ENCODE data around the gene RNF150.

RNF150 gene

DNA sequence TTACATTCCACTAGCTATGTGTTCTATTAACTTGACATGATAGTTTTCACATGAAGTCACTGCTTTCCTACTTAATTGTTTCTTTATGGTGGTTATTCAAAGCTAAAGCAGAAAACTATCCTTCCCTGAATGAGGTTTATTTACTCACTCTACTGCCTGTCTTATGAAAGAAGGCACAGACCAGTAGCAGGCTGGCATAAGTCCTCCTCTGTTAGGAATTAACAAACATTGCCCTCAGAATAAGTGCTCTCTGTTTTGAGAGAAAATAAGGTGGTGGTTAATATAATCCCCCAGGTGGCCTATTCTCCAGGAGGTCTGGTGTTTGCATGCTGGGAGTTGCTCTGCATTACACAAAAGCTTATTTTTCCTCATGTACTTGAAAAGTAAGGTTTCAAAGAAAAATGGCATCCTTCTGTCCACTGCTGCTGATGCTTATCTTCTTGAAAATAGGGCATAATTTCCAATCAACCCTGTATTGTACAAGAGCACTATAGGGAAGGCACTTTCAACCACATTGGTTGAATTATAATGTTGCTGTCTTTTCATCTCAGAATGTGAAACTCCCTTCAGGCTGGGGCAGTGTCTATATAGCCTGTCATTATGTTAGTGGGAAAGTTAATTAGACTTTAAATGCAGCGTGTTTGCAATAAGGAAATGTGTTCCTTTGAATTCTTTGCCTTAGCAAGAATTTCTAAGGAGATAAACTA lies 257.4 kb downstream of the RNF150 start:
- DNase-seq (ENCODE audit: insufficient read length, low spot score), result no peak
- FAIRE-seq, result no peak

DNA sequence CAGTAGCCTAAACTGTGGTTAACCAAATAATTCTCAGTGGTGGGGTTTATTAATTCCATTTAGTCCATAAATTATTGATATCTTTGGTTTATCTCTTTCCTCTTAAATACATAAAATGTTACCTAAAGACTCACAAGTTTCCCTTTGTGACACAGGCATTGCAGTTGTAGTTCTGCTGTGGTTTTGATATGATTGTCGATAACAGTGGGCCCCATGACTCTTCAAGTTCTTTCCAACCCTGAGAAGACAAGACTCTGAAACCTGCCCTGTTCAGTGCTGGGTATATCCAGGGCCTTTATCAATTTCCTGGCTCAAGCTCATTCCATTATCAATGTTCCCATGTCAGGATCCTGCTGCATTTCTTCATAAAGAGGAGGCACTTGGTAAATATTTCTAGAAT lies 259.2 kb downstream of the RNF150 start:
- FAIRE-seq (no peak), DNase-seq (ENCODE audit: insufficient read length, low spot score) (no peak)

DNA sequence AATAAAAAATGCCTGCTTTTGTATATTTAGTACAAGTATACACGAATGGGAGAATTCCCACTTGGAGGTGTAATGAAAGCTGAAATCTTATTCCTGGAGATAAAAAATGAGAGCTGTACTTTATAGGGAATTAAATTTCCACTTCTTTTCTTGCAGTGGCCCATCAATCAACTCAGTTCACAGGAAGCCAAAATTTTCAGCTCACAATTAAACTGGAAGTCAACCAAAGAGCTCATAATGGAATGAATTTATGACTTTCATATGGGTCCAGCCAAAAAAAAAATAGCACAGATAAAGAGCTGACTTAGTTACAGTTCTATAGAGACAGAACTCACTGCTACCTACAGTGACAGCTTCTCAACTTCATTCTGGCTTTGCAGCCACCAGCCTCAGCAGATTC lies 261.9 kb downstream of the RNF150 start:
- DNase-seq (ENCODE audit: insufficient read length, low spot score) (no peak), FAIRE-seq (no peak)

DNA sequence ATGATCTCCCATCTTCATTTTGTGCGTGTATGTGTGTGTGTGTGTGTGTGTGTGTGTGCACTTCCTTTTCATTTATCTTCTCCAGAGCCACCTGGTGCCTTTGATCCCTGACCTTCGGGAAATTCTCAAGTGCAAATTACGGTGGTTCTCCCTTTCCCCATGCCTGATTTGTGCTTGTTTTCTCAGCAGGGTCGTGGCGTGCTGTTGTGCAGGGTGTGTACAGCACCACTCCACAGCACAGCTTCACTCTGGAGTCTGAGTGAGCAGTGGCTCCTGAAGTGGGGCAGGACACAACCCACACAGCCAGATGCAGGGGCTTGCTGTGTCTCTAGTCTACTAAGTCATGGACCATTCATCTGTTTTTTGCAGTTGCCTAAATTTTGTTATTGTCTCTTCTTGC lies 262.8 kb downstream of the RNF150 start:
- DNase-seq (ENCODE audit: insufficient read length, low spot score) (no peak), FAIRE-seq (no peak)

DNA sequence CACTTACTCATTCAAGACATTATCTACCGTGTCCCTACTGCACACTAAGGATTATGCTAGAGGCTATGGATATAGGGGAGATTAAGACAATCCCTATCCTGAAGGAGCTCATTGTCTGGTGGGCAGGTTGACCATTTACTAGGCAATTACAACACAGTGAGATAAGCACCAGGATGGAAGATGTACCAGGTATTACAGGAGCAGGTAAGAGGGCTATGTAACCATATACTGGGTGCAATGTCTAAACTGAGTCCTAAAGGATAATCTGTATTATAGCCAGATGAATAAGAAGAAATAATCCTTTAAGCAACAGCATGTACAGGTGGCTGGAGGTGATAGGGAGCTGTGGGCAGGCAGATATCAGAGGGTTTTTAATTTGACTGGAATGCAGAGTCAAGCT lies 263.8 kb downstream of the RNF150 start:
- FAIRE-seq (no peak), DNase-seq (ENCODE audit: insufficient read length, low spot score) (no peak)

DNA sequence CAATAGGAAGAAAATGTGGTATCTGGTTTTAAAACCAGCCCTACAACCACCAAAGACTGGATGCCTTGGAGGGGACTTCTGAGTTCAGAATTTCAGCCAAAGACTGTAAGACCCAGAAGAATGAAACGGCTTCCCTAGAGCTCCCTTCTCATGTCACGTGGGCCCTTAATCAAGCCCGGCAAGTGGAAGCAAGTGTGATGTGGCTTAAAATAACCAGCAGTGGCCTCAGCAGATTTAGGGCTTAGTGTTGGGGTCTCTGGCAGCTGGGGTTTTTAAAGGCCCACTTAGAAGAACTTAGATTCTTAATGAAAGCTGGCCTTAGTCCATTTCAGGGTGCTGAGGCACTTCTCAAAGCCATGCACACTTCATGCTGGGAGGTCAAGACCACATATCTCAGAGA lies 265.9 kb downstream of the RNF150 start:
- no peak for FAIRE-seq

DNA sequence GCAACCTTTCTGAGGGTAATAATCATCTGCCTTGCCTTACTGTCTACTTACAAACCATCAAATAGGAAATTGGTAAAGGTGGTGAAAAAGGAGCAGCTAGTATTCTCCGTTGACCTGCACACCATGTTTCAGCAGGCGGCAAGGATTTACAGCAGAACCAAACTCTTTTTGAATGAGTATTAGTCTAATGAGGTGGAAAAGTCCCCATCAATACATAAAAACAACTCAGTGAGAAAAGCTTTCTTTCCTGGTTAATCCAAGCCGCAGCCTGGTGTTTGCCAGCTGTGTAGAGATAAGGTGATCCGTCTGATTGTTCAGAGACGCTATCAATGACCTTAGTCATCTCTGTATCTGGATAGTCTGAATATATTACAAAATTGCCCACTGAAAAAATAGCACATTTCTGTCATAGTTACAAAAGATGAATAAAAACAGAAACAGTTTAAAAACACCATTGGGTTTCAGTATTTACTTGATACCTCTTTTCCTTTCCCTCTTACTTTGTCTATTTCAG lies 266.7 kb downstream of the RNF150 start:
- DNase-seq (ENCODE audit: insufficient read length, low spot score), result no peak
- FAIRE-seq, result no peak

More for the DNA sequence above, 265.9 kb downstream of the RNF150 start:
- no peak for DNase-seq (ENCODE audit: insufficient read length, low spot score)

DNA sequence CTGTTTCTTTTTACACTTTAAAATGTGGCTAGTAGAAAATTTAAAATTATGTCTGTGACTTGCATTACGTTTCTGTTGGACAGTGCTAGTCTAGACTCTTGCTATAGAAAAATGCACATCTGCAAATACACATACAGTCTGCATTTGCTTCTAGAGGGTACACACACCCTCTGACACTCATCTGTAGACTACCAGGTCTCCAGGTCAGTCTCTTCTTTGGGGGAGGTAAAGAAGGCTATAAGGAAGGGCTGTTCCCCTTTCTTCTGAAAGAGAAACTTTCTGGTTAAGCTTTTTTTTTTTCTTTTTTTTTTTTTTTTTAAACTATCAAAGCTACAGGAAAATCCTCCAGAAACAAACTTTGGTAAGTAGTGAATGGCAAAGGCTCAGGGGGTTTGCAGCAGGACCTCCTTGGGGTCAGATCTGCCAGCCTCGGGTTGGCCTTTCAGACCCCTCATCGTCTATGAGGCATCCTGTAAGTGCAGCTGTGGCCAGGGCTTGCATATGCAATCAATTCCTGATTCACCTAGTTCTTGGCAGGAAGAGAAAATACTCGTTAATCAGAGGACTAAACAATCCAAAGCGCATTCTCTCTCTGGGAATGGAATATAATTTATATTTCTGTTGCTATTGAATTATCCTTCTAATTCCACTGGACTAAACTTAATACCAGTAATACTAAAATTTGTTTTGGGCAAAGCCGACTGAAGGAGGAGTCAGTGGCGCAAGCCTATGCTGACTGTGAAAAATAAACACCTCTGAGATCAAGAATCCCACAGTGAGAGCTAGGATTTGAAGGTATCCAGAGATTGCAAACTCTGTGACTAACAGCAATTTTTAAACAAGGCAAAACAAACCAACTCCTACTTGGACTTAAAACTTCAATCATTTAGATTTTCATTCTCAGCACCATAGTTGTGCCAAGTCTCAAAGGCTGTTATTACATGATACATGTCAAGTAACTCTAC lies 267.7 kb downstream of the RNF150 start:
- DNase-seq (ENCODE audit: insufficient read length, low spot score) (no peak), FAIRE-seq (no peak)

DNA sequence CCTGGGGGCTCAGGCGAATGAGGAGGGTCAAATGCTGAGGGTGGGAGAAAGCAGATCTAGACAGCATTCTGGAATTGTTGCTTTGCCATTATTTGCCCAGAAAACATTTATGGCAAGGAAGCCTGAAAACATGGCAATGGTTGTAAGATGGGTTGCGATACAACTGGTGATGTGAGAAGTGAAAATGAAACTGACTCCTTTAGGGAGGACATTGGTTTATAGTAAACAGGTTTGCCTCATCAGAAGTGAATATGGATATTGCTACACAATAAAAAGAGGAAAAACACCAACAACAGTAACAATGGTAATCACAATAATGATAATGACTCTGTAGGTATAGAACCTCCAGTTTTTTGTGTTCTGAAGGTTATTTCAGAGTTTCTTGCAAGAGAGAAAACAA lies 270.1 kb downstream of the RNF150 start:
- DNase-seq (ENCODE audit: insufficient read length, low spot score) (no peak), FAIRE-seq (no peak)

DNA sequence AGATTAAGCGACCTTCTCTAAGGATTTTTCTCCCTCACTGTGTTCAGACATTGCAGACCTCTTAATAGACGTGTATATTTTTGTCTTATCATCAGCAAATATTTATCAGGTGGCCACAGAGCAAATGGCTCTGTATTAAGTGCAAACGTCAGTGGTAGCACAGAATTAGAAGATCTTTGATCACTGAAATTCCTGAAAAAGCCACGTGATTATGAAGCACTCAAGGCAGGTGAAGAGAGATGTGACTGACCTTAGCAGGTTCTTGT lies 271.2 kb downstream of the RNF150 start:
- FAIRE-seq (no peak), DNase-seq (ENCODE audit: insufficient read length, low spot score) (no peak)

DNA sequence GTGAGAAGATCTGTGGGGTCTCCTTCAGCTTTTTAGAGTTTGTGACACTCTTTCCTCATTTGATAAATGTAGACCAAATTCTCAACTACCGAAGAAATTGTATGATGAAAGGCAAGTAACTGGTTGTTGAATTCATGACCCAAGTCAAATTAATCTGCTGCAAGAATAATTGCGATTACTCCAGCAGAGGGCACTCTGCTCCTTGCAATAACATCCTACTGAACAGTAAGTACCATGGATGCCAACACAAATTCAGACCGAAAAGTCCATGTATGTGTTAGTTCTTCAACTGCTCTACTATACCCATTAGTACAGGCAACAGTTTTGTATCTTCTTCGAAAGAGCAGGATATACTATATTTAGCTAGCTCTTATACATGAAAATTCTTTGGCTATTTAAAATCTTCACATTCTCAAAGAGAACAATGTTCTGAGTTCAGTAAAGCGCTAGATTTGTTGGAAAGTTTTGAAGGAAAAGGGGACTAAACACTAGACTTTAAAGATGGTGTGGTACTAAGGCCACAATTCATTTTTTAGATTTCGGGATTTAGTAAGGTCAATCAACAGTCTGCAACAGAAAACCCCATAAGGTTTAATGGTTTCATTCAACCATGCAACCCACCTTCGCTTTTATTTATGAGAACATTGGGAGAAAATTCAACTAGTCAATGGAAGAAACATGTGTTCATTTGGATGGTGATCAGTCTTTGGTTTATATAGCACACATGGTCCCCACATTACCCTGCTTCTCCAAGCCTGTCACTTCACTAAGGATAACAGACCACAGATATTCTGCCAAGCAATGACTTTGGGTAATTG lies 271.7 kb downstream of the RNF150 start:
- FAIRE-seq (peak; percentile 86), DNase-seq (ENCODE audit: insufficient read length, low spot score) (peak; percentile 61)

DNA sequence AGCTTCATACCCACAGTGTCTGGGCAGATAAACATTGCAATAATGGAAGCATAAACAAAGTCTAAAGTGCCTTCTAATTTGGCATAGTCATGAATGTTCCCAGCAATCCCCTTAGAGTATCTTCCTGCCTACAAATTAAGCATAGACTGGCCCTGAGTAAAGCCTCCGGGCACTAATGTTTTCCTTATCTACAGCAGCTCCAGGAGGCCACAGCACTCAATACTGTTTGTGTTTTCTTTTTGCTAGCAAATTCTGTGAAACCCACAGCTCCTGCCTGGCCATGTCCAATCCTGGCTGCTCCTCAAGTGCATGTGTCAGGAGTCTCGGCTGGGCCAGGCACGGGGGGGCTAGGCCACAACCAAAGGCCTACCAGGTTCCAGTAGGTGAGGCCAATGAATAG lies 274.4 kb downstream of the RNF150 start:
- FAIRE-seq (no peak), DNase-seq (ENCODE audit: insufficient read length, low spot score) (no peak)

DNA sequence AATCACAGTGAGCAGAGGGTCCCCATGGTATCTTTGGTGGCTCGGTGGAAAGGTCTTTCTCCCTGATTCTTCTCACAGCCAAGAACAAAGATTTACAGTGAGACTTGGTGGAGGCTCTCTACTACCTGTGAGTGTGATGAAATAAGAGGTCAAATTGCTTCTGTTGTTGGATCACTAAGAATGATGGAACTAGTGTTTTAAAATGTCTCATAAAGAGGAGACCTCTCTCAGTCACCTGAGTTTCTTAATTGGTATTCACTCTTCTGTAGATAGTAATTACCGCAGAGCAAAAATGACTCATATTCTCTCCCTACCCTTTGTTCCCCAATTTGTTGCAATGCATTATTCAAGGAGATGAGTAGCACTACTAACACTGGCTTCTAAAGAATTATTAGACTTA lies 276.2 kb downstream of the RNF150 start:
- no peak for FAIRE-seq
- no peak for DNase-seq (ENCODE audit: insufficient read length, low spot score)

DNA sequence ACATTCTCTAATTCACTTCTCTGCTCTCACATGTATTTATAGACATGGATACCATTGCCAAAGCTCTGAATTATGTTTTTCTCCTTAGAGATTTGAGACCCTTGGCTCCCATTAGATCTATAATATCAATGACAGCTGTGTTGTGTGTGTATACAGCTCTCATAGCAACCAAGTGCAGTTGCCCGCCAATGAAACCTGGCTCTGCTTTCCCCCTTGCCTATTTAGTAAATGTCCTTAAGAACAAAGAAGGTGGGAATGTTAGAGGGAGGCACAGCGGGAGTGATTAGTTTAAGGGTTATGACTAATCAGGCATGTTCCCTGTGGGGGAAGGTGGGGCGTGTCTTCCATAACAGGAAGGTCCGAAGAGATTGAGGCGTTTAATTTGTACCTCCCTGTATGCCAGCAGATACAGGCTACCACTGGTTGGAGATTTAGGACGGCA lies 276.6 kb downstream of the RNF150 start:
- FAIRE-seq (no peak), DNase-seq (ENCODE audit: insufficient read length, low spot score) (no peak)

DNA sequence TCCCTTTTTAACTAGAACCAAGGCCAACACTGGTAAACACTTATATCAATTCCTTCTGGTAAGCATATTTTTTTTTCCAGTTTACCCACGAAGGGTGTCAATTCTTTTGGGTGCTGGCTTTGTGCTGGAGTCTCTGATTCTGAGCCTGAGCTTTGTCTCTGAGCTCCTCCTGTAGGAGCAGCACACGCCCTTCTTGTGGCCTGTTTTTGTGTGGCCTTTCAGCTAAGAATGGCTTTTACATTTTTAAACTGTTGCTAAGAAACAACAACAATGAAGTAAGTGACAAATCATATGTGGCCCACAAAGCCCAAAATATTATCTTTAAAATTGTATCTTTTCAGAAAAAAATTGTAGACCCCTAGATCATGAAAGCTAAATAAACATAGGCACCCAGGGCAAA lies 279.1 kb downstream of the RNF150 start:
- FAIRE-seq (no peak), DNase-seq (ENCODE audit: insufficient read length, low spot score) (no peak)

DNA sequence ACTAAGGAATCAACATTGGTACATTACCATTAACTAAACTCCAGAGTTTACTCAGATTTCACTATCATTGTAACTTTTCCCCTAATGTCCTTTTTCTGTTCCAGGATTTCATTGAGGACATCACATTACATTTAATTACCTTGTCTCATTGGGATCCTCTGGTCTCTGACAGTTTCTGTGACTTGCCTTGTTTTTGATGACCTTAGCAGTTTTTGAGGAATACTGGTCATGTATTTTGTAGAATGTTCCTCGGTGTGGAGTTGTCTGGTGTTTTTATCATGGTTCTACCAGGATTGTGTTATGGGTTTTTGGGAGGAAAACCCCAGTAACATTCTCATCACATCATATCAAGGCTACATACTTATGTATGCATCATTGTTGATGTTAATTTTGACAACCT lies 281.5 kb downstream of the RNF150 start:
- FAIRE-seq (no peak), DNase-seq (ENCODE audit: insufficient read length, low spot score) (no peak)

DNA sequence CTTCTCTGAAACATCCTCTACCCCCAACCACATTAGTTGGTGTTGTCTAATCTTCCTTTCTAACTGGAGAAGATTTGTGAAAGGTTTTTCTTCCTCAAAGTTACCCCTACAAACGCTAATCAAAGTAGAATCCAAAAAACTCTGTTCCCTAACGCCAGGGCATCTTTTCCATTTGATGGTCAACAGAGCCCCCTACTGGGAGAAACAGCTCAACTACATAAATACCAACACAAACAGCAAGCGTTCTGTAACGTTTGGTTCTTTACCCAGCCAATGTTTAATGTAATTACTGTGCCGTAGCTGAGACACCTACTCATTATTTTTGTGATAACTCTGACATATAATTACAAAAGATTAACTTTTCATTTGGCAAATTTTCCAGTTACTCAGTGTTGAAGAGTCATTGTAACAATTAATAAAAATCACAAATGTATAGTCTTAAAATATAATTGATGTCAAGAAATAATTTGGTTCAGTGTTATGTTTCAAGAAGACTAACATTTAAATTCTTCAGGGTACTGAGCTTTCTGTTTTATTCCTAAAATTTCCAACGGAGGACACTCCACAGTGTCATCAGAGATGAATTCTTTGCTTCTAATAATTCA lies 282.1 kb downstream of the RNF150 start:
- peak; percentile 61 for DNase-seq (ENCODE audit: insufficient read length, low spot score)
- no peak for FAIRE-seq

DNA sequence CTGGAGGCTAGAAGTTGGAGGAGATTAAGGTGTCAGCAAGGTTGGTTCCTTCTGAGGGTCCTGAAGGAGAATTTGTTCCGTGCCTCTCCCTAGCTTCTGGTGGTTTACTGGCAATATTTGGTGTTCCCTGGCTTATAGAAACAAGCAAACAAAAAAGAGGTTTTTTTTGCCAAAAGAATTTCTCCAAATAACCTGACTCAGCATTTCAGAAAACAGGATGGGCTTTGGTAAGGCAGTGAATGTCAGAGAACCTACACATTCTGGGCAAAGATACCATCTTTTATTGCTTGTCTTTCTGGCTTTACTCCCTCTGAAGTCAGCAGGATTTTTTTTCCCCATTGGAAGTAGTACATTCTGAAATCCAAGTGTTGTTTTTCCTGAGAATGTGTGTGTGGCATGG lies 283.7 kb downstream of the RNF150 start:
- DNase-seq (ENCODE audit: insufficient read length, low spot score) (no peak), FAIRE-seq (no peak)

DNA sequence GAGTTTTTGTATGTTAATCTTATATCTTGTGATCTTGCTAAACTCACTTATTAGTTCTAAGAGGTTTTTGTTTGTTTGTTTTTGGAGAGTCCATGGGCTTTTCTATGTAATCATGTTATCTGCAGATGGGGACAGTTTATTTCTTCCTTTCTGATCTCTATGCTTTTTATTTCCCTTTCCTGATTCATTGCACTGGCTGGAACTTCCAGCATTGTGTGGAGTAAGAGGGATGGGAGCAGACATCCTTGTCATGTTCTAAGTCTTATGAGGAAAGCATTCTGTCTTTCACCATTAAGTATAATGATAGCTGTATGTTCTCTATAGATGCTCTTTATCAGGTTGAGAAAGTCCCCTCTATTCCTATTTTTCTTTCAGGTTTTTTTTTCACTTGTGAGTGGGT lies 286.5 kb downstream of the RNF150 start:
- FAIRE-seq, result no peak
- no peak for DNase-seq (ENCODE audit: insufficient read length, low spot score)

DNA sequence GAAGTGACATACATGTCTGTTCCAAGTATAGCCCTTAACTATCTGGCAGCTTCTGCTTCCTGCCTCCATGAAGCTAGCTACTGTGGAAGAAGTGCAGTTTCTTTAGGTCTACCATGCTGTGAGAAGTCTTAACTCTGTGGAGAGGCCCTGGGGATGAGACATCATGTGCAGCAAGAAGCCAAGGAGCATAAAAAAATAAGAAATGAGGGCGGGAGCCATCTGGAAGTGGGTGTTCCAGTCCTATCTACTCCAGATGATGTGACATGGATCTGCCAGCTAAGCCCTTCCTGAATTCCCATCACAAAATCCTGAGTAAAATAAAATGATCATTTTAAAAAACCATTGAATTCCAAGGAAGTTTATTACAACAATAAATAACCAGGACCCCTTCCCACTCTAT lies 289.2 kb downstream of the RNF150 start:
- no peak for DNase-seq (ENCODE audit: insufficient read length, low spot score)
- FAIRE-seq, result no peak

DNA sequence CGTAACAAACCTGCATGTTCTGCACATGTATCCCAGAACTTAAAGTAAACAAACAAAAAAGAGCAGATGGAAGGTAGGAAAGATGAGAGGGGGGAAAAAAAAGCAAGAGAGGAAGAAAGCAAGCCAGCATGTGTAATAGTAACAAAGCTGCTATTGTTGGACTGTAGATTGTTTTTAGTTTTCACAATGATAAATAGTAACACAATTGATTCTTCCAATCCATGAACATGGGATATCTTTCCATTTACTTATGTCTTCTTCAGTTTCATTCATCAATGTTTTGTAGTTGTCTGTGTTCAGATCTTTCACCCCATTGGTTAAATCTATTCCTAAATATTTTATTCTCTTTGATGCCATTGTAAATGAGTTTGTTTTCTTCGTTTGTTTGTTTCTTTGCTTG lies 292.1 kb downstream of the RNF150 start:
- DNase-seq (ENCODE audit: insufficient read length, low spot score), result no peak
- no peak for FAIRE-seq

Measured in HTR-8/SVneo (cell line).